ENCODE data around the gene ZNF330. TPM values are rescaled to one million over a fixed set of nuclear protein-coding genes. Genes with fewer than 3 reads are reported as not detected.

ZNF330 gene
- total and polyA plus RNA-seq, 2 donors (not counting 1 experiment from before 2014, with no cell fraction given) = 44.9 to 73.4 TPM

GRCh38 chr4:141192564-141192963, 28.1 kb upstream of the ZNF330 start:
- TF ChIP-seq EZH2 (IDR thresholded peaks at IDR 0.05; ENCODE audit: low read length, missing control alignments) (no peak), CTCF (conservative IDR thresholded peaks at IDR 0.05 in 1 of 2, IDR thresholded peaks at IDR 0.05 in 1 of 2; ENCODE audit: low read depth in 1 of 2, low read length in 2 of 2) (no peak)
- Histone ChIP-seq H4K20me1 (ENCODE audit: control insufficient read depth, extremely low read depth, insufficient read depth, low read length) (no peaks in the 10 kb centered on the region), H3K9me3 (ENCODE audit: control insufficient read depth, insufficient read depth, low read depth, low read length) (no peaks in the 10 kb centered on the region), H3K79me2 (ENCODE audit: control insufficient read depth, insufficient read depth, low read length) (no peaks in the 10 kb centered on the region), H3K27ac (ENCODE audit: insufficient read depth, low read length) (no peak overlapping the region), H2AFZ (ENCODE audit: low read length) (no peak overlapping the region), H3K4me3 (replicated peaks in 1 of 4; ENCODE audit: control extremely low read depth in 1 of 4, insufficient read depth in 1 of 4, low read depth in 3 of 4, low read length in 4 of 4) (no peak overlapping the region), H3K4me2 (ENCODE audit: extremely low read depth, insufficient read depth, low read length) (no peak overlapping the region), H3K9ac (ENCODE audit: insufficient read depth, low read length) (no peak overlapping the region), H3K36me3 (ENCODE audit: control insufficient read depth, insufficient read depth, low read length) (no peaks in the 10 kb centered on the region), H3K4me1 (ENCODE audit: control insufficient read depth, extremely low read depth, insufficient read depth, low read length) (no peaks in the 10 kb centered on the region), H3K27me3 (ENCODE audit: control insufficient read depth, insufficient read depth, low read length) (peaks cover 5% of the 10 kb centered on the region)
- no peak for DNase-seq (ENCODE audit: low read depth in 2 of 2)

GRCh38 chr4:141193516-141194034, 27.1 kb upstream of the ZNF330 start:
- H3K79me2 ChIP-seq (ENCODE audit: control insufficient read depth, insufficient read depth, low read length) = no peaks in the 10 kb centered on the region
- no peak overlapping the region for H3K9ac ChIP-seq (ENCODE audit: insufficient read depth, low read length)
- no peaks in the 10 kb centered on the region for H3K4me1 ChIP-seq (ENCODE audit: control insufficient read depth, extremely low read depth, insufficient read depth, low read length)
- H3K36me3 ChIP-seq (ENCODE audit: control insufficient read depth, insufficient read depth, low read length) = no peaks in the 10 kb centered on the region
- no peaks in the 10 kb centered on the region for H4K20me1 ChIP-seq (ENCODE audit: control insufficient read depth, extremely low read depth, insufficient read depth, low read length)
- no peak overlapping the region for H3K4me3 ChIP-seq (replicated peaks in 1 of 4; ENCODE audit: control extremely low read depth in 1 of 4, insufficient read depth in 1 of 4, low read depth in 3 of 4, low read length in 4 of 4)
- no peaks in the 10 kb centered on the region for H3K9me3 ChIP-seq (ENCODE audit: control insufficient read depth, insufficient read depth, low read depth, low read length)
- H3K27me3 ChIP-seq (ENCODE audit: control insufficient read depth, insufficient read depth, low read length) = peaks cover 5% of the 10 kb centered on the region
- H3K4me2 ChIP-seq (ENCODE audit: extremely low read depth, insufficient read depth, low read length) = no peak overlapping the region
- TF ChIP-seq CTCF (conservative IDR thresholded peaks at IDR 0.05 in 1 of 2, IDR thresholded peaks at IDR 0.05 in 1 of 2; ENCODE audit: low read depth in 1 of 2, low read length in 2 of 2) (no peak), EZH2 (IDR thresholded peaks at IDR 0.05; ENCODE audit: low read length, missing control alignments) (no peak)
- H2AFZ ChIP-seq (ENCODE audit: low read length) = no peak overlapping the region
- DNase-seq (ENCODE audit: low read depth in 2 of 2) = no peak
- no peak overlapping the region for H3K27ac ChIP-seq (ENCODE audit: insufficient read depth, low read length)

GRCh38 chr4:141195095-141195707, 25.5 kb upstream of the ZNF330 start:
- no peak for DNase-seq (ENCODE audit: low read depth in 2 of 2)
- H3K79me2 ChIP-seq (ENCODE audit: control insufficient read depth, insufficient read depth, low read length) = no peaks in the 10 kb centered on the region
- no peak overlapping the region for H3K9ac ChIP-seq (ENCODE audit: insufficient read depth, low read length)
- no peak overlapping the region for H2AFZ ChIP-seq (ENCODE audit: low read length)
- H3K9me3 ChIP-seq (ENCODE audit: control insufficient read depth, insufficient read depth, low read depth, low read length) = no peaks in the 10 kb centered on the region
- H3K4me3 ChIP-seq (replicated peaks in 1 of 4; ENCODE audit: control extremely low read depth in 1 of 4, insufficient read depth in 1 of 4, low read depth in 3 of 4, low read length in 4 of 4) = no peak overlapping the region
- no peaks in the 10 kb centered on the region for H4K20me1 ChIP-seq (ENCODE audit: control insufficient read depth, extremely low read depth, insufficient read depth, low read length)
- no peak overlapping the region for H3K27ac ChIP-seq (ENCODE audit: insufficient read depth, low read length)
- H3K27me3 ChIP-seq (ENCODE audit: control insufficient read depth, insufficient read depth, low read length) = peaks cover 5% of the 10 kb centered on the region
- no peaks in the 10 kb centered on the region for H3K4me1 ChIP-seq (ENCODE audit: control insufficient read depth, extremely low read depth, insufficient read depth, low read length)
- no peaks in the 10 kb centered on the region for H3K36me3 ChIP-seq (ENCODE audit: control insufficient read depth, insufficient read depth, low read length)
- no peak for TF ChIP-seq EZH2 (IDR thresholded peaks at IDR 0.05; ENCODE audit: low read length, missing control alignments)
- no peak for TF ChIP-seq CTCF (conservative IDR thresholded peaks at IDR 0.05 in 1 of 2, IDR thresholded peaks at IDR 0.05 in 1 of 2; ENCODE audit: low read depth in 1 of 2, low read length in 2 of 2)
- no peak overlapping the region for H3K4me2 ChIP-seq (ENCODE audit: extremely low read depth, insufficient read depth, low read length)

All from fibroblast of lung (primary cell).